Stimulated activated CD4-positive, alpha-beta T cell treated with anti-CD3 and anti-CD28 coated beads, Interleukin-12 subunit alpha, Interleukin-12 subunit beta, amount 100 ng/mL, for 24 hours (primary cell): ENCODE data around the gene TNKS2.
"Not testable (repeated sequence)": the region's sequence is repeated elsewhere in the genome, so short reads cannot be mapped to it uniquely, and the experiment has no call there.

ENCODE experiments used
- DNase-seq, 2 experiments: peaks; one replicate each; pipeline ENCODE4 v3.0.0-alpha.2; 2020; ENCODE audit warnings: low read depth in 2 of 2

The TNKS2 gene

DNA sequence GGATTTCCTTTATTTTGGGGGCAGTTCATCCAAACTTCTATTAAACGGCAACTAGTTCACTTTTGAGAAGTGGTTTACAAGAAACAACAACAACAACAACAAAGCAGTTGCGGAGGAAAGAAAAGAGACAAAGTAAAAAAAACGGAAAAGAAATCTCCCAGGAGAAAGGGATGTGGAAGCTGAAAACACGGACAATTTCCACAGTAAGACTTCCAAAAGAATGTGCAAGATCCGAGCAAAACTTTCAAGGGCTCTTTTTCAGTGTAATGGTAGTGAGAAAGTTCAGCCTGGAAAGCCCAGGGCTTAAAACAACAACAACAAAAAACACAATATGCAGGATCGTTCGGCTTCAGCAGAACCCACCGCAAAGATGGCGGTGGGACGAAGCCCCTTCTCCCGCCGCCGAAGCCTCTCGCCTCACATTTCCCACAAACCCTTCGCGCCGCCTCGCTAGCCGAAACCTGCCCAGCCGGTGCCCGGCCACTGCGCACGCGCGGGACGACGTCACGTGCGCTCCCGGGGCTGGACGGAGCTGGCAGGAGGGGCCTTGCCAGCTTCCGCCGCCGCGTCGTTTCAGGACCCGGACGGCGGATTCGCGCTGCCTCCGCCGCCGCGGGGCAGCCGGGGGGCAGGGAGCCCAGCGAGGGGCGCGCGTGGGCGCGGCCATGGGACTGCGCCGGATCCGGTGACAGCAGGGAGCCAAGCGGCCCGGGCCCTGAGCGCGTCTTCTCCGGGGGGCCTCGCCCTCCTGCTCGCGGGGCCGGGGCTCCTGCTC, at the start of gene TNKS2:
TNKS2 (plus strand) TSS at position 553 of the 775 bp plus-strand sequence. CDS start 265 bp downstream, outside the sequence.
- DNase-seq, result peak; percentile 88

DNA sequence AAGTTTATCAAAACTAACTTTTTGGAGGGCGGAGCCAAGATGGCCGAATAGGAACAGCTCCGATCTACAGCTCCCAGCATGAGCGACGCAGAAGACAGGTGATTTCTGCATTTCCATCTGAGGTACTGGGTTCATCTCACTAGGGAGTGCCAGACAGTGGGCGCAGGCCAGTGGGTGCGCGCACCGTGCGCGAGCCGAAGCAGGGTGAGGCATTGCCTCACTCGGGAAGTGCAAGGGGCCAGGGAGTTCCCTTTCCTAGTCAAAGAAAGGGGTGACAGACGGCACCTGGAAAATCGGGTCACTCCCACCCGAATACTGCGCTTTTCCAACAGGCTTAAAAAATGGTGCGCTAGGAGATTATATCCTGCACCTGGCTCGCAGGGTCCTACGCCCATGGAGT, 48.6 kb upstream of the TNKS2 start:
- not testable (repeated sequence) for DNase-seq

DNA sequence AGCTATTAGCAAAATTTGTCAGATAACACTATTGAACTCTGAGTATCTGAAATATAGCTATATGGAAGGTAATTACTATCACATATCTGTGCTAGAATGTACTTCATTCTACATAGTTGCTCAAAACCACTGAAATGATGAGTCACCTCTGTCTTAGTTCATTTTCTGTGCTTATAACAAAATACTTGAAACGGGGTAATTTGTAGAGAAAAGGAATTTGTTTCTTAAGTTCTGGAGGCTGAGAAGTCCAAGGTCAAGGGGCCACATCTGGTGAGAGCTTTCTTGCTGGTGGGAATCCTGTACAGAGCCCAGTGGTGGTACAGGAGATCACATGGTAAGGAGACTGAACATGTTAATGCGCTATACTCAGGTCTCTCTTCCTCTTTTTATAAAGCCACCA, 41.9 kb upstream of the TNKS2 start:
- no peak for DNase-seq

DNA sequence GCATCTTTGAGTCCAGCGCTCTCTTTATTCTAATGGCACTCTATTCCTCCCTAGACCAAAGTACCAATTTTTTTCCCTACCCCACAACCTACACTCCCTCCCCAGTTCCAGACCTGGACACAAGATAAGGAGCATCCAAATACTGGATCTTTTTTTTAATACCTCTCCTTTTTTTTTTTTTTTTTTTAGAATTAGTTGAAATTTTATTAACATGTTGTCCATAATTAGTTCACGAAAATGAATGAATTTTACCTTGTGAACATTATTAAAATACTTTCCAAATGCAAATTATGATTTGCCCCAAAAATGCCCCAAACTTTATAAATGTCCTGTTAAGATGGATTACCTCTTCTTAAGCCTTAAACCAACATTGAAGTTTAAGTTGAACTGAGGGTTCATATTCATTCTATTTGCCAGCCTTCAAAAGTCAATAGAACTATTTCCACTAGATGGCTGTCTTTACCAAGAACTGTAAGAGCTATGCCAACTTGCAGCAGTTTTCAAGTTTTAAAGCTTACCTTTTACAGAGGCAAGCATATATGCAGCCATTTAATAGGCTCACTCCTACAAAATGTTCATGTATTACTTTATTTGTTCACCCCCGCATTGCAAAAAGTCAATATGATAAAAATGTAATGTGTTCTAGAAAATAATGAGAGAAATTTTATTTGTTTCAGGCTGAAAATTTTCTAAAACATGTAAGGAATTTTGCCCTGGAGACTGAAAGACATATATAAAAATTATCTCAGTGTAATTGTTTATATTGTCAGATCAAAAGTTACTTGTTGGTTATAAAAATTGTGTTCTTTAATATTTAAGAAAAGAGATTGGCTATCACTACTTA, 39.7 kb upstream of the TNKS2 start:
- no peak for DNase-seq

DNA sequence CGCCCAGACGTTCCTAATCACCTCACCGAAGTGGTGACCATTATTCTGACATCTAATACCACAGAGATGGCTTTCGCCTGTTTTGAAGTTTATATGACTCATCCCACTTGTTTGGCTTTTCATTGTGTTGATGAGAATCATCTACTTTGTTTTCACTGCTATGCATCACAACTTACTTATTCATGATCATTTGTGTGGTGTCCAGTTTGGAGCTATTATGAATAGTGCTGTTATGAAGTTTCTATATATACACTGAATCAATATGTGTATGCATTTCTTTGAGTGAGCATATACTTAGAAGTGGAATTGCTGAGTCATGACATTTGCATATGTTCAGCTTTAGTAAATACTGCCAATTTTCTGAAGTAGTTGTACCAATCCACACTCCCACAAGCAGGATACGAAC, 38.6 kb upstream of the TNKS2 start:
- no peak for DNase-seq

DNA sequence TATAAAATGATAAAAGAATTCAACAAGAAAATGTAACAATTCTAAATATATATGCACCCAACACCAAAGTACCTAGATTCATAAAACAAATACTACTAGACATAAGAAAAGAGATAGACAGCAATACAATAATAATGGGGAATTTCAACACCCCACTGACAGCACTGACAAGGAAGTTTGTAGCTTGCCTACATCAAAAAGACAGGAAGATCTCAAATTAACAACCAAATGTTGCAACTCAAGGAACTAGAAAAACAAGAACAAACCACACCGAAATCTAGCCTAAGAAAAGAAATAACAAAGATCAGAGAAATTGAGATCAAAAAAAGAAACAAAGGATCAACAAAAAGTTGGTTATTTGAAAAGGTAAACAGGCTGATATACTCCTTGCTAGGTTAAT, 36.5 kb upstream of the TNKS2 start:
- DNase-seq, result no peak

DNA sequence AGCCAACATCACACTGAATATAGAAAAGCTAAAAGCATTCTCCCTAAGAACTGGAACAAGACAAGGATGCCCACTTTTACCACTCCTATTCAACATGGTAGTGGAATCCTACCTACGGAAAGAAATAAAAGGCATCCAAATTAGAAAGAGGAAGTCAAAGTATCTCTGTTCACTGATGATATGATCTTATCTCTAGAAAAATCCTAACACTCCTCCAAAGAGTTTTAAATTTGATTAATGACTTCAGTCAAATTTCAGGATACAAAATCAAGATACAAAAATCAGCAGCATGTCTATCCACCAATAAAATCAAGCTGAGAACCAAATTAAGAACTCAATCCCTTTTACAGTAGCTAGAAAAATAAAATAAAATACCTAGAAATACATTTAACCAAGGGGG, 35.3 kb upstream of the TNKS2 start:
- no peak for DNase-seq

DNA sequence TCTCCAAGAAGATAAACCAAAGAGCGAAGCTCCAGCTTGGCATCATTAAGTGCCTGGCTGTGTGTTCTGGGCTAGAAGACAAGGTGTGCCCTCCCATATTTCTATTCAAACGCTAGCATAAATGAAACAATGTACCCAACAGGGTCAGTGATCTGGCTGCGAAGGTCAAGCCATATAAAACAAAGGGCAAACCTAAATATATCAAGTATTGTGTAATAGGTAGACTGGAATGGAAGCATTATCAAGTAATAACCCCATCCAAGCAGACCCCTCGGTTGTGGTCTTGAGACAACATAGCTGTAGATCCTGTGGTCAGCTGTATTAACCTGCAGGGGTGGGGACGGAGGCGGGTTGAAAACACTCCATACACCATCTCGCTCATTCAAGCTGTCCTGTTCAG, 31.6 kb upstream of the TNKS2 start:
- DNase-seq, result no peak

DNA sequence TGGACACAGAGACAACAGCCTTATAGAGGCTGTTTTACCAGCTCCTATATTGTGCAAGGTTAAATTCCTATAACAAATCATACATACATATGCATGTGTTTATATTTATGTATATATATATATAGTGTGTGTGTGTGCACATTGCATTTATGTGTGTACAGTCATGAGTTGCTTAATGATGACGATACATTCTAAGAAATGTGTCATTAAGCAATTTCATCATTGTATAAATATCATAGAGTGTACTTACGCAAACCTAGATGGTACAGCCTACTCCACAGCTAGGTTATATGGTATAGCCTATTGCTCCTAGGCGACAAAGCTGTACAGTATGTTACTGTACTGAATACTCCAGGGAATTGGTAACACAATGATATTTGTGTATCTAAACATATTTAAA, 30.1 kb upstream of the TNKS2 start:
- DNase-seq, result no peak

DNA sequence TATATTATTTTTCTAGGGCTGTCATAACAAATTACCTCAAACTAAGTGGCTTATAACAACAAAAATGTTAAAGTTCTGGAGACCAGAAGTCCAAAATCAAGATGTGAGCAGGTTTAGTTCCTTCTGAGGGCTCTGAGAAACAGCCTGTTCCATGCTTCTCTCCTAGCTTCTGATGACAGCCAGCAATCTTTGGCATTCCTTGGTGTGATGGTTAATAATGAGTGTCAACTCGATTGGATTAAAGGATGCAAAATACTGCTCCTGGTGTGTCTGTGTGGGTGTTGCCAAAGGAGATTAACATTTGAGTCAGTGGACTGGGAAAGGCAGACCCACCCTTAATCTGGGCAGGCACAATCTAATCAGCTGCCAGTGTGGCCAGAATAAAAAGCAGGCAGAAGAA, 26.3 kb upstream of the TNKS2 start:
- no peak for DNase-seq

DNA sequence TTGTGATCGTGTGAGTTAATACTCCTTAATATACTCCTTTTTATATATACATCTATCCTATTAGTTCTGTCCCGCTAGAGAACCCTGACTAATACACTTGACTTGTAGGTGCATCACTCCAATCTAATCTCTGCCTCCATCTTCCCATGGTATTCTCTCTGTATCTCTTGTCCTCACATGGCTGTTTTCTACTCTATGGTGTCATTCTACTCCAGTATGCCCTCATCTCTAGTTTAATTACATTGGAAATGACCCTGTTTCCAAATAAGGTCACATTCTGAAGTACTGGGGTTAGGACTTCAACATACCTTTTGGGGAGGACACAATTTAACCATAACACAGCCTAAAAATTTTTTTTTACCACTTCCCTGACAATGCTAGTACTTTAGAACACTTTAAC, 25.8 kb upstream of the TNKS2 start:
- no peak for DNase-seq

DNA sequence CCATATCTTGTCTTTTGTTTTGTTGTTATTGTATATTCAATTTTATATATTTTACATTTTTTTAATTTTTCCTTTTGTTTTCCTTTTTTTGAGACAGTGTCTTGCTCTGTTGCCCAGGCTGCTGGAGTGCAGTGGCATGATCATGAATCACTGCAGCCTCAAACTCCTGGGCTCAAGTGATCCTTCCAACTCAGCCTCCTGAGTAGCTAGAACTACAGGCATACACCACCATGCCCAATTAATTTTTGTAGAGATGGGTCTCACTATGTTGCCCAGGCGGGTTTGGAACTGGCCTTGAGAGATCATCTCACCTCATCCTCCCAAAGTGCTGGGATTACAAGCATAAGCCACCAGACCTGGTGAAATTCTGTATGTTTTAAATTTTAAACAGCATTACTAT, 25.4 kb upstream of the TNKS2 start:
- no peak for DNase-seq

DNA sequence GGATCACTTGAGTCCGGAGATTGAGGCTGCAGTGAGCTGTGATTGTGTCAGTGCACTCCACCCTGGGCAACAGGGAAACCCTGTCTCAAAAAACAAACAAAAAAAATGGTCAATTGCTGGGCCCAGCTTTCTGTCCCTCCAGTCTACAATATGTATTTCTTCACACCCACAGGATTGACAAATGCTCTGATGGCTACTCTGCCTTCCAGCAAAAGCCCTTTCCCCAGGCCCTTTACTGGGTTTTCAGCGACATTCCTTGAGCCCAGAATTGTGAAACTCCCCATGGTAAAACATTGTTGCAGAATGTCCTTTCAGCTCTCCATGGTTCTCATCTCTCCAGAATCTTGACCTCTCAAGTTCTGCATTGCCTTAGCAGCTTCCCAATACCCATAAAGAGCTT, 23.7 kb upstream of the TNKS2 start:
- no peak for DNase-seq

DNA sequence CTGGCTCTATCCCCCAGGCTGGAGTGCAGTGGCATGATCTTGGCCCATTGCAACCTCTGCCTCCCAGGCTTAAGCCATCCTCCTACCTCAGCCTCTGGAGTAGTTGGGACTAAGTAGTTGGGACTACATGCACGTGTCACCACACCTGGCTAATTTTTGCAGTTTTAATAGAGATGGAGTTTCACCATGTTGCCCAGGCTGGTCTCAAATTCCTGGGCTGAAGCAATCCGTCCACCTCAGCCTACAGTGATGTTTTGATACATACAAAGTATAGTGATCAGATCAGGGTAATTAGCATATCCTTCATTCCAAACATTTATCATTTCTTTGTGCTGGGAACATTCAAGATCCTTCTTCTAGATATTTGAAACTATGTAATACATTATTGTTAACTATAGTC, 22.5 kb upstream of the TNKS2 start:
- DNase-seq, result no peak

DNA sequence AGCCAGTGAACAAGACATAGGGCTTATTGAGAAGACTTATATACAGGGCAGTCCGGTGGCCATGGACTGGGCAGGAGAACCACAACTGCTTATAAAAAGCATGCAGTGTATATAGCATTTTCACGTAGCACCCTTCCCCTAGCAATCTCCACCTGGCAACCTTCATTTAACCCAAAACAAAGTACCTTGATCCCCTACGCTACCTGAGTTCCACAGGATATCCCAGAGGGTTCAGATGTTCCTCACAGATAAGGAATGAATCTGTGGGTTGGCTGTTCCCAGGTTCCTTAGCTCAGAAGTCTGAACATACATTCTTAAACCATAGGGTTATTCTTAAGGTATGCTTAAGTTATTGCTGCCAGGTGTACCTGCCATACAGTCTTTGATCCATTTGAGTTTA, 22.0 kb upstream of the TNKS2 start:
- DNase-seq, result no peak

DNA sequence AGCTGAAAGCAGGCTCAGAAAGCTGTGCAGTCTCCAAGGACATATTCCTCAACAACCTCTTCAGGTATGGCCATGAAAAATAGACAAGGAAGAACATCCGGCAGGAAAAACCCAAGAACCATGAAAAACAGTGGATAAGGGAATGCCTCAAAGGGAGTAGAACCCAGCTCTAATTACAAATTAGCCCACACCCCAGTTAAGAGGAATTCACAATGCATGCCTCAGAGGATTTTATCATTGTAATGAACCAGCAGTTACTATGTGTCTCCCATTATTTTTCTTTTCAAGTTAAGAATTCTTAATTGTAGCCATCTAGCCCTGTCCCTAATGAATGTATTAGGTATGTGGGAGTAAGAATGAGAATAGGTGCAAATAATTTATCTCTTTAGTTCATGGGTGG, 19.7 kb upstream of the TNKS2 start:
- no peak for DNase-seq

DNA sequence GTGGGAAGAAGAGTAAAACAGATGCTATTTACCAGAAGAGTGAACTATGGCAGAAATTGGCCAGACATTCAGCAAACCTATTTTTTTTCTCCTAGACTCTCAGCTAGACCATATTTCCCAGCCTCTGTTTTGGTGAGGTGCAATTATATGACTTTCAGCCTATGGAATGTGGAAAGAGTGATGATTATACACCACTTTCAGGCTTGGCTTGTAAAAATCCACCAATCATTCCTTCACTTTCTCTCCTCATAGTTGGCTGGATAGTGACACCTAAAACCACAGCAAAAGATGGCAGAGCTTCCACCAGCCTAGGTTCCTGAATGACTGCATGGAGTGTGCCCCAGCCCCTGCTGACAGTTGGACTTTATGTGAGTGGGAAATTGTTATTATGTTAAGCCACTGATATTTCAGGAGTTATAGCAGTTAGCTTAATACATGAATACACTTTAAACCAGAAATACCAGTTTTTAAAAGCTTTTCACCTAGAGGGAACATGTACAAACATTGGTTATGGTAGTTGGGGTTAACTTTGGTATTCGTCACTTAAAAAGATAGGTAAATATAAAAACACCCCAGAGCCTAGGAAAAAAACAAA, 19.1 kb upstream of the TNKS2 start:
- DNase-seq, result no peak

DNA sequence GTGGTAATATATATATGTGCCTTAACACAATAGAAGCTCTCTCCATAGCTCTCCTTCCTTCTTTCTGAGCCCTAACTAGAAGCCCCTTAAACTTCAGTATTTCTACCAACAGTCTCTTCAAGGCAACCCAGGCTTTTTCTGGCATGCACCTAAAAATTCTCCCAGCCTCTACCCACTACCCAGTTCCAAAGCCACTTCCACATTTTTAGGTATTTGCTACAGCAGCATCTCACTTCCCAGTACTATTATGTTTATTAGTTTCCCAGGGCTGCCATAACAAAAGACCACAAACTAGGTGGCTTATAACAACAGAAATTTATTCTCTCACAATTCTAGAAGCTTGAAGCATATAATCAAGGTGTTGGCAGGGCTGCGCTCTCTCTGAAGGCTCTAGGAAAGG, 15.7 kb upstream of the TNKS2 start:
- no peak for DNase-seq

DNA sequence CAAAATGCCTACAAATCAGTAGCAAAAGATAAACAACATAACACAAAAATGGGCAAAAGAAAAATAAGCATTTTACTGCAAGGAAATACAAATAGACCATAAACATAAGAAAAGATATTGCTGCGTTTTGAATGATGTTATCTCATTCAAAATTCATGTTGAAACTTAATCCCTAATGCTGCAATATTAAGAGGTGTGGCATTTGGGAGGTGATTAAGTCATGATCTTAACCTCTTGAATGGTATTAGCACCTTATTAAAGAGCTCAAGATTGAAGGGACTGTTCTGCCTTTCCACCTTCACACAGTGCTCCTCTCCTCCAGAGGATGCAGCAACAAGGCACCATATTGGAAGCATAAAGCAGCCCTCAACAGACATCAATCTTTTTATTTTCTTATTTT, 12.4 kb upstream of the TNKS2 start:
- DNase-seq, result no peak

DNA sequence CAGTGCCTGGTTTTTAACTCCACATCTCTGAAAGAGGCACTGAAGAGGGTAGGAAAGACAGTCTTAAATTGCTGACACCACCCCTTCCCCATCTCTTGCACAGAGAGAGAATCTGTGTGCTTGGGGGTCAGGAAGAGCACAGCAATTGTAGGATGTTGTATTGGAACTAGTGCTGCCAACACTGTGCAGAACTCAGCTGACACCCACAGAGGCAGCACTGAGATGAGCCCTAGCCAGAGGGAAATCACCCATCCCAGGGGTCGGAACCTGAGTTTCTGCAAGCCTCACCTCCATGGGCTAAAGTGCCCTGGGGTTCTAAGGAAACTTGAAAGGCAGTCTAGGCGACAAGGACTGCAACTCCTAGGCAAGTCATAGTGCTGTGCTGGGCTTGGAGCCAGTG, 11.0 kb upstream of the TNKS2 start:
- no peak for DNase-seq

DNA sequence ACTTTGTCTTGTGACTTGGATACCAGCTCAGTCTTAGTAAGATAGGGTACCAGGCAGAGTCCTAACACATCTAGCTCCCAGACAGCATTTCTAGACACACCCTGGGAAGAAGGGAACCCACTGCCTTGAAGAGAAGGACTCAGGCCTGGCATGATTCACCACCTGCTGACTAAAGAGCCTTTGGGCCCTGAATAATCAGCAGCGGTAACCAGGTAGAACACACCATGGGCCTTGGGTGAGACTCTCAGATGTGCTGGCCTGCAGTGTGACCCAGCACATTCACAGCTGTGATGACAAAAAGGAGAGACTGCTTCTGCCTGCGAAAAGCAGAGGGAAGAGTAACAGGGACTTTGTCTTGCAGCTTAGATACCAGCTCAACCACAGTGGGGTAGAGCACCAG, 10.4 kb upstream of the TNKS2 start:
- DNase-seq, result no peak

DNA sequence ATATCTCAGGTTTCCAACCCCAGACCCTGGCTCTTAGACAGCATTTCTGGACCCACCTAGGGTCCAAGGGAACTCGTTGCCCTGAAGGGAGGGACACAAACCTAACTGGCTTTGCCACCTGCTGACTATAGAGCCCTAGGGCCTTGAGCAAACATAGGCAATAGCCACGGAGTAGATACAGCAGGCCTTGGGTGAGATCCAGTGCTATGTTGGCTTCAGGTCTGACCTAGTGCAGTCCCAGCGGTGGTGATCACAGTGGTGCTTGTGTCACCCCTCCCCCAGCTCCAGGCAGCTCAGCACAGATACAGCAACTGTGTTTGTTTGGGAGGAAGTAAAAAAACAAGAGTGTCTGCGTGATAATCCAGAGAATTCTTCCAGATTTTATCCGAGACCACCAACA, 9.7 kb upstream of the TNKS2 start:
- no peak for DNase-seq
